GM18868 (cell line): Measurements from ENCODE around the gene PTGIS.
"Not testable (repeated sequence)": the region's sequence is repeated elsewhere in the genome, so short reads cannot be mapped to it uniquely, and the experiment has no call there.

Experiments used
- ATAC-seq: cut with Tn5 transposase; IDR thresholded peaks from one replicate; pipeline ENCODE4 v1.9.1; 2021; ENCODE audit warnings: mild to moderate bottlenecking, moderate library complexity; ENCODE audit not compliant: unreplicated experiment

The PTGIS gene

GRCh38 chr20:49579874-49580812, 12.2 kb upstream of the PTGIS start:
- ATAC-seq, result no peak

- no peak for ATAC-seq
Observed at GRCh38 chr20:49579195-49579594, 11.3 kb upstream of the PTGIS start.

GRCh38 chr20:49578436-49578835, 10.5 kb upstream of the PTGIS start:
- no peak for ATAC-seq

GRCh38 chr20:49575551-49576060, 7.7 kb upstream of the PTGIS start:
- ATAC-seq, result no peak

GRCh38 chr20:49573900-49574416, 6.0 kb upstream of the PTGIS start:
- no peak for ATAC-seq

GRCh38 chr20:49572857-49573256, 4.9 kb upstream of the PTGIS start:
- ATAC-seq, result no peak

- no peak for ATAC-seq
Observed at GRCh38 chr20:49571553-49571835, 3.6 kb upstream of the PTGIS start.

- no peak for ATAC-seq
Observed at GRCh38 chr20:49570828-49571552, 3.1 kb upstream of the PTGIS start.

GRCh38 chr20:49570161-49570827, 2.4 kb upstream of the PTGIS start:
- no peak for ATAC-seq

- ATAC-seq, result no peak
Observed at GRCh38 chr20:49569411-49570115, 1.6 kb upstream of the PTGIS start.

GRCh38 chr20:49568278-49569151, 578 bp upstream of the PTGIS start:
- no peak for ATAC-seq

GRCh38 chr20:49566401-49567364, 1.3 kb downstream of the PTGIS start:
- ATAC-seq, result no peak

GRCh38 chr20:49564991-49565390, 2.9 kb downstream of the PTGIS start:
- not testable (repeated sequence) for ATAC-seq

- ATAC-seq, result no peak
Observed at GRCh38 chr20:49563015-49563980, 4.6 kb downstream of the PTGIS start.

GRCh38 chr20:49562311-49563014, 5.5 kb downstream of the PTGIS start:
- ATAC-seq, result no peak

GRCh38 chr20:49561806-49562205, 6.1 kb downstream of the PTGIS start:
- no peak for ATAC-seq

GRCh38 chr20:49561256-49561655, 6.7 kb downstream of the PTGIS start:
- no peak for ATAC-seq
